COLO668 (cell line): ENCODE measurements around the gene ADAM22.

ENCODE experiments used
- DNase-seq: peaks from one replicate; lab custom pipeline; 2025; ENCODE audit not compliant: unreplicated experiment; lab: John Stamatoyannopoulos, UW

Gene ADAM22

DNA sequence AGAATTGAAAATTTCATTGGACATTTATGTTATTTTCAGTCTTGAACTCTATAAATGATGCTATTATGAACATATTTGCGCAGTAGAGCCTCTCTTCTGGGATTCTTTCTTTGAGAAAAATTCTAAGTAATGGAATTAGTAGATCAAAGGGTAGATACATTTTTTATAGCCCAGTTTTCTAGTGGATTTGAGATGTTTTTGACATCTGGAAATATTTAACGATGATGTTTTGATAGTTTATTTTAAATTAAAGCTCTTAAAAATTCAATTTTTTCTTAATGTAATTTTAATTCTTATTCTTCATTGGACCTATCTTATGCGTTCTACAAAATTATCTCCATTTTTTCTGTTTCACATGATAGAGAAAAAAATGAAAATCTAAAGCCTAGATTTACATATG, 103.0 kb downstream of the ADAM22 start:
- no peak for DNase-seq

DNA sequence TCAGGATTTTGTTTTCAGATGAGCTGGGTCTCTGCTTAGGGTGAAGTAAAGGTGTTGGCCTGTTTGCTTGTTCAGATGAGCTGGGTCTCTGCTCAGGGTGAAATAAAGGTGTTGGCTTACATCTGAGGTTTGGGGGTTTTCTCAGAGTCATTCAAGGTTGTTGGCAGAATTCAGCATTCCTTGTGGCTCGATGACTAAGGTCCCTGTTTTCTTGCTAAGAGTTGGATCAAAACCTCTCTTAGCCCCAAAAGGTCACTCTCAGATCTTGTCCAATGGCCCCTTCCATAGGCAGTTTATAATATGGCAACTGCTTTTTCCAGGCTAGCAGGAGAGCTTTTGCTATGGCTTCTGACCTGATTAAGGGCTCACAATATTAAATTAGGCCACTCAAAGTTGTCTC, 106.6 kb downstream of the ADAM22 start:
- no peak for DNase-seq

DNA sequence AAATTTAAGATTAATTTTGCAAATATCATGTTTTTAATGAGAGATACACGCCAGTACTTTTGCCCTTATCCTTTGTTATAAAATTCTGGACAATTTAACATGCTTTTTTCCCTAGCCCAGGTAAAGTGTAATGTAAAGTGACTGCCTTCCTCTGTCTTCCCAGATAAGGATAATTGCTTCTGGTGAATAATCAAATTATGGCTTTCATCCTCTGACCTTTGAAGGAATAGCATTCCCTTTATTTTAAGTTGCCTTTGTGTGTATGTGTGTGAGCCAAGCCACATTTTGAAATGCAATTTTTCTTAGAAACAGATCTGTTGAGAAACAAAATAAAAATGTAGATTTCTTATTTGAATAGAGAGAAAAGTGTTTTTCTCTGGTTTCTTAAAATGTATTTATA, 107.5 kb downstream of the ADAM22 start:
- DNase-seq, result no peak

DNA sequence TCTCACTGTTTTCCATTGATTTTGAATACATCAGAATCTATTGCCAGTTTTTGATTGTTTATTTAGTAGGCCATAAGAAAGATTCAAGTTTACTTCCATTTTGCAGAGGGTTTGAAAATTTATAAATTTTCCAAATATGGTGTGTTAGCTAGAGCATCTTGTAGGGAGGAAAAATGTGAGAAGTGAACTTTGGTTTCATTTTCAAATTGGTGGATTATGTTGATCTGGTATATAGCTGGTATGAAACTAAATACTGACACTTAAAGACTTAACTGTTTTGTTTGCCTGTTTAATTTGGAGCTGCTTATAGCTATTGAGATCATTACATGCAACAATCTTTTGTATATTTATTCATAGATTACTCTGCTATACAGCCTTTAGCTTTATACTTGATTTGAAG, 108.1 kb downstream of the ADAM22 start:
- no peak for DNase-seq

DNA sequence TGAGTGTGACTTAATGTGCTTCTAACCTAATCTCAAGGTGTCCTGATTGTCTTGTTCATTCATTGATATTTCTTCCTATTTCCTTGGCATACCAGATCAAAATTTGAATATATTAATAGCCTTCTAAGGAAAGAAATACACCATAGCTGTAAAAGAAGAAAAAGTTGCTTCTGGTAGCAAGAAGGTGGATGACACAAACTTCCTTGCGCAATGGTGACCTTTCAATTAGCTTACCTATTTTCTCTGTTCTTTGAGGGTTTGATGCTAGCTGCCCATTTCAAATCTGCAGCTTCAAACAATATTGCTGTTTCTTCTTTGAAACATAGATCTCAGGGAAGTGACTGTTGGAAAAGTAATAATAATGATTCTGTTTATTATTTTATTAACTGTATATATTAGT, 108.8 kb downstream of the ADAM22 start:
- no peak for DNase-seq

DNA sequence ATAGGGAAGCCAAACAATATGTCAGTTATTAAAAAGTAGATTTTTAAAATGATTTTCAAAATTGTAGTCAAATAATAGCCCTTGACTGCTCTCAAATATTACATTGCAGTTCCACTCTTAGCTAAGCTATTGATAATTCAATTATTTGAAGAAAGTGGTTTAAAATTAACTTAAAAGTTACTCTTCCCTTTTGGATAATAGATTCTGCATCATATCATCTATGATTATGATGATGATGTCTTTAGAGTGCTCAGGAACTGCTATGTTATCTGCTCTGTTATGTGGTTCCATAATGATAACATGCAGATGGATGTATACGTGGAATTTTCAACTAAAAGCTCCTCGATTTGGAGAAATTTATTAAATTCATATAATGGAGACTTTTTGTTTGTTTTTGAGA, 110.0 kb downstream of the ADAM22 start:
- no peak for DNase-seq

DNA sequence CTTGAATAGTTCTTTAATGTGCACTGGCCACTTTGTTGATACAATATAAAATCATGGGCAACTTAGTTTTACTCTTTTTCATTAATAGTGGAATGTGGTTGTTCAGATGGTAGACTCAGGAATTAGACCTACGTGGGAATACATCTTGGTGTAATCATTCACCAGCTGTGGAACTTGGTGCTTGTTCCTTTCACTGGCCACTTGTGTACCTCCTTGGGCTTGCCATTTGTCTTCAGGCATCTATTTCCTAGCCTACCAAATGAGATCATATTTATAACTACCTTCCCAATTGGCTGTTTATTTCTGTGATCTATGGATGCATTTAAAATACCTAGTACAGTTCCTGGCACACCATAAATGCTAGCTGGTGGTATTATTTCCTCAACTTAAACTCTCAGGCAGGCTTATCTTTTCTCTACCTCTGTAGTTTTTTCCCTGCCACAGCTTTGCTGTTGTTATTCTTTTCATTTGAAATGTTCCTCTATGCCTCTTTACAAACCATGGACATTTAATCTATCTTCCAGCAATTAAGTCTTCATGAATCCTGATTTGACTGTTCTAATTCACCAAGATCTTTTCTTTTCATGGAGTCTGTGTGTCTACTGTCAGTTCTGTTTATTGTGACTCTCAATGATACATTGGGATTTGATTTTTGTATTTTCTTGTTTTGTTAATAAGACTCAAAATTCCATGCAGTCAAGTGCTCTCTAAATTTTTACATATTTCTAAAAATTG, 113.0 kb downstream of the ADAM22 start:
- no peak for DNase-seq

DNA sequence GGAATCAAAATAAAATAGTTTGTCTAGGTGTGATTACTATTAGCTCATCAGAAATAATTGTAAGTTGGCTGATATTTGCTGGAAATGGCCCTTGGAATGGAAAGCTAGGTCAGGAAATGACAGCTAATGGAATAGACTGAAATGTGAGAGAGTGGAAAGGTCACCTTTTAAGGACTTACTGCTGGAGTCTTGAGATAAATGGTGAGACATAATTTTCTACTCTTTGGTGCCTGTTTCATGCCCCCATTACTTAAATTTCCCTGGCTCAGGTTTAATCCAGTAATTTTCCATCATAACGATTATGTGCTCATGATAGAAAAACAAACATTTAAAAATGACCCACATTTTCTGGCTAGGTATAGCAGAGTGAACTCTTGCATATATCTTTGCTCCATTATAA, 123.6 kb downstream of the ADAM22 start:
- DNase-seq, result no peak

DNA sequence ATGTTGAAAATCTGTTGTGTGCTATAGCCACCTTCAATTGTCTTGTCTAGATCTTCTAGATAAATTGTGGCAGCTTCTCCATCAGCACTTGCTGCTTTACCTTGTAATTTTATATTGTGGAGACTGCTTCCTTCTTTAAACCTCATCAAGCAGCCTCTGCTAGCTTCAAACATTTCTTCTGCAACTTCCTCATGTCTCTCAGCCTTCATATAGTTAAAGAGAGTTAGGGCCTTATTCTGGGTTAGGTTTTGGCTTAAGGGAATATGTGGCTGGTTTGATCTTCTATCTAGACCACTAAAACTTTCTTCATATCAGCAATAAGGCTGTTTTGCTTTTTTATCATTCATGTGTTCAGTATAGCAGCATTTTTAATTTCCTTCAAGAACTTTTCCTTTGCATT, 128.2 kb downstream of the ADAM22 start:
- no peak for DNase-seq

DNA sequence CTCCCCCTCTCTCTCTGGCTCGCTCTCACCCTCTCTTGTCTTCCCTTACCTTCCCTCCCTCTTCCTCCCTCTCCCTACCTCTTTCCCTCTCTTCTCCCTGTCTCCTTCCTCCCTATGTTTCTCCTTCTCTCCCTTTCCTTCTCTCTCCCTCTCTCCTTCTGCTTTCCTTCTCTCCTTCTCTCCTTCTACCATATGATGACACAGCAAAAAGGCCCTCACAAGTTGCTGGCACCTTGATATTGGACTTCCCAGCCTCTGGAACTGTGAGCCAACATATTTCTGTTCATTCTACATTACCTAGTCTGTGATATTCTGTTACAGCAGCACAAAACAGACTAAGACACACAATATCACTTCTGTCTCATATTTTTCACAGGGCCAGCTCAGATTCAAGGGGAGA, 135.0 kb downstream of the ADAM22 start:
- no peak for DNase-seq

DNA sequence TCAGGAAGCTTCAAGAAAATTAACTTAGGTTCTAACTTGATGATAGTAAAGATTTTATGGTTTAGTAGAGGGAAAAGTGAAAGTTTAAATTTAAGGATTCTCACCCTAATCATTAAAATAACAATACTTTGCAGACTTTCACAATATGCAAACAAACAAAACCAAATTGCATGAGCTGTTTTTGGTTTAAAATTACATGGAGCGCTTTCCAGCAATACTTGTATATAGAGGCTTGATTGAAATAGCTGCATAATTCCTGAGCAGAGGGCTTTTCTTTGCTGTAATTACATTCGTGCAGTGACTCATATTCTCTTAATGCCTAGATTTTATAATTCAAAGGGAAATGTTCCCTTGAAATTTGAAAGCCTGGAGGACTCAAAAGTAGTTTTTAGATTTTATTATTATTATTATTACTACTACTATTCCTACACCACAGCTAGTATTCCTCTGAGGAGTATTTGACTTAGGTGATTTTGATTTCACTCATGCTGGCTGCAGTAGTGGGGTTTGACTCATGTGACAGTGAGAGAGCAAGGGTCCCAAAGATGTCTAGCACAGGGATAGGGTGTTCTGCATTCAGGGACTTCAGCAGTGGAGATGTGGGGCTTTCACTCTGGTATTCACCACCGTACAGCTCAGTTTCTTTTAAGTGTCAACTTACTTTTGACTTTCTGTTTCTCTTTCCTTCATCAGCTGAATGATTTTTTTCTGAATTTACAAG, 138.1 kb downstream of the ADAM22 start:
- no peak for DNase-seq

DNA sequence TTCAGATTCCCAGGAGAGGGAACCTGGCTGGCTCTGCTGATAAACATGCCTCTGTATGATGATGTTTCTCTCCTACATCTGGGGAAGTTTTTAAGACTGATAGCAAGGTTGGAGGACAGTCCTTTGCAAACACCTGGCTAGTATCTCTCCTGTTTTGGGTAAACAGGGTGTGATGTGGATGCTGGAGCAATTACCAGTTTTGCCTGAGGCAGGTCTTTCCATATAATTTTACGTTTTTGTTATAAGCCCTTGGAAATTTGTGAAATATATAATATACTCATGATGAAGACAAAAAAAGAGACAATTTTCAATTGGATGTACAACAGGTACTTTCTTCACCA, 138.6 kb downstream of the ADAM22 start:
- DNase-seq, result no peak

DNA sequence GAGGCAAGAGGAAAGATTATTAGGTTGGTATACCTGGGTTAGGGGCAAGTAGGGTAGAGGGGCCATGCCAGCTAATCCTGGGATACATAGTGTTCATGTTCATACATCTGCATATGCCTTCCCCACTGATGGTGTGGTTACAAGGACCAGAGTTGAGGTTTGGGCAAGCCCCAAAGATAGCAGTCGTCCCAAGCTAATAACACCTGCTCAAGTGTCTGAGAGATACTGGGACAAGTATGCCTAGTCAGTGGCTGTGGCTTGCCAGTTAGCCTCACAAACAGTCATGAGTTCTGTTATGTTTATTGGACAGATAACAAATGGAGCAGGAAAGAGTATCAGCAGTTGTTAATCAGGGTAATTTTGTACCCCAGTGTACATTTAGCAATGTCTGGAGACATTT, 139.6 kb downstream of the ADAM22 start:
- DNase-seq, result no peak

DNA sequence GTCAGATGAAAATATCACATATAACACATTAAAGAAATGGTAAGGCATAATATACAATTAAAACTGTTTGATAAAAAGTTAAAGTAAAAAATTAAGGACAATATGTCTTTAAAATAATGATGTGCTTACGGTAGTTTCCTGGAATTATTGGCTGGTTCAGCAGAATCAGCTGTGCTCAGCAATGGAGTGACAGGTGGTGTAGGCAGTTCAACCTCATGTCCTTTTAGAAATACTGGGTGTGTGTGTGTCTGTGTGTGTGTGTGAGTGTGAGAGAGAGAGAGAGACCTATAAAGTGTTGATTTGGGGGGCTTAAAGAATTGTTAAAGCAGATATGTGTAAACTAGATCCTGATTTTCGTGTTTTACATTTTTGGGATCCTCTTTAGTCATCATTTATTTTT, 141.2 kb downstream of the ADAM22 start:
- no peak for DNase-seq

DNA sequence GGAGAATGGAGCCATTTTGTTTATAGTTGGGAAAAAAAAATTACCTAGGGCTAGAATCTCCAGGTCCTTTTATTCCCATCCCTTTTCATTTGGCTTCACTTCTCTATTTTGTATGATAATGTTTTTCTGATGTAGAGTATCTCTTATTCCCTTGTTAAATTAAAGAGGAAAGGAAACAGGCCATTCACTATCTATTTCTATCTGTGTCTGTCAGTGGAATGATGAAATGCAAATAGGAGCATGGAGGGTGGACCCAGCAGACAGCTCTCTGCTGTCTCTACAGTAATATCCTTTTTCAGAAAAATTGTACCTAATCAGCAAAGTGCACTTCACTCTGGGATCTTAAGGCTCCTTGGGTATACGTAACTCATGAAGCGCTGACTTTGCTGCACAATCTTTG, 149.8 kb downstream of the ADAM22 start:
- DNase-seq, result no peak

DNA sequence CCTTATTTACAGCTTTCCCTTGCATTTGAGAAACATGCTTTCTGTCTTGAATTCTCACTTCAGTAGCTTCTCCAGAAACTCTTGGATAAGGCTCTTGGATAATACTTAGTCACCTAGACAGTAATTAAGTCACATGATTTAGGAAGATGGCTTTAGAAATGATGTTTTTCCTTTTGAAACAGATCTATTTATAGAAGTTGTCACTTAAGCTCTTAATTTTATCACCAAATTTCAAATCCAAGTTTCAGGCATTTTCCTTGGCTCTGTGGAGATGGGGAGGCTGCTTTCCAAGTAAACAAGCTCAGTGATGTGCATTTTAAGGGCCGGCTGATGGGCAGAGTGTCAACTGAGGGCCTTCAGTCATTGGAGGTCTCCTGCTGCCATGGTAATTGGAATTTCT, 155.5 kb downstream of the ADAM22 start:
- no peak for DNase-seq

DNA sequence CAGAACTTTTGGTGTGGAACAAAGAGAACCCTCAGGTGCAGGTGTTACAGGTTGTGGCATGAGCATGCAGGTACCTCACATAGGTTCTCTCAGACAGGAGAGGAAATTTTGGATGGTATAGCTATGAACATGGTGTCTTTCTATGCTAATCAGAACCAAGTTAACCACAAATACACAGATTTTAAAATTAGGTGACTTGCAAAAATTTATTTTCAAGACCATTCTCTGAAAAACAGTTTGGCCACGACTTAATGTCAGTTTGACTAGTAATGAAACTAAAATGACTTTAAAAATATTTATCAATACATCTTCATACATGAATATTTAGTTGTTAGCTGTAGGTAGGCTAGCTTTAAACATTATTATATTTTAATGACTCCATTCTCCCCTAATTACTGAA, 156.2 kb downstream of the ADAM22 start:
- no peak for DNase-seq

DNA sequence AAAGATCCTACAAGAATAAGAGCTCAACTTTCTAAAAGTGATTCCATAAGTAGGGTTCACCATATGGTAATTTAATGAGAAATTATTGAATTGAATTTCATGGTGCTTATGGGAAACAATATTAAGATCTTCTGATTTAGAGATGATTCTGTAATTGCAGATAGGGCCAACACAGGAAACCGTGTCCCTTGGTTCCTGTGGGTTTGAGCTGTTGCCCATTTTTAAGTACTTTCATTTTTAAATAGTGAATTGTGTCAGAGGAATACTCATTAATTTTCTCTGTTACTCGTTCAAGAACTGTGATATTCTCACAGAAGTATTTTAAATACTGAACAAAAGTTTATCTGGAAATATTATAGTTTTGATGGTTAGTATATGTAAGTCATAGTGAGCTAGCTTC, 156.6 kb downstream of the ADAM22 start:
- DNase-seq, result no peak

DNA sequence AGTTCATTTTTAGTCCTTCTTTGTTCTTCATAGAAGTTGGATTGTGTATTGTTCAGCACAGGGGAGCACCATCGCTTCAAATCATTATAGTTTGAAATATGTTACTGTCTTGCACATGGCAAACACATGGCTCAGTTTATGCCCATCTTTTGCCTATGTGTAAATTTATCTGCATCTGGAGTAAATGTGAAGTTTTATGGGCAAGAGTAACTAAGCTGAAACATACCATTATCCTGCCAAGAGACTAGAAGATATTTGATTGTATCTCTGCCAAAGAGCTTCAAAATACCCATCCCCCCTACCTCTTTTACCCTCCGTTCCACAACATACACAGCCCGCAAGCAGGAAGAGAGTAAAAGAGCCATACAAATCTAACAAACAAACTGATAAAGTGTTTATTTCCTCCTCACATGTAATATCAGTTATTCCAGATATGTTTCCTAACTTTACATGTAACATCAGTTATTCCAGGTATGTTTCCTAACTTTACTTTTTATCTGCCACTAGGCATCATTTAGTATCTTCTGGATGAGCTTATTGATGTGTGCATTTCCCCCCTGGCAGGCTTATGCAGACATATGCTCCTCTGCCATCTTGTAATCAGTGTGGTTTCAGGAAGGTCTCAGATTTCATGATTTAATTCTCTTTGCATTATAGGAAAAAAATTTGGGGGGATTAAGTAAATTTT, 158.1 kb downstream of the ADAM22 start:
- no peak for DNase-seq

DNA sequence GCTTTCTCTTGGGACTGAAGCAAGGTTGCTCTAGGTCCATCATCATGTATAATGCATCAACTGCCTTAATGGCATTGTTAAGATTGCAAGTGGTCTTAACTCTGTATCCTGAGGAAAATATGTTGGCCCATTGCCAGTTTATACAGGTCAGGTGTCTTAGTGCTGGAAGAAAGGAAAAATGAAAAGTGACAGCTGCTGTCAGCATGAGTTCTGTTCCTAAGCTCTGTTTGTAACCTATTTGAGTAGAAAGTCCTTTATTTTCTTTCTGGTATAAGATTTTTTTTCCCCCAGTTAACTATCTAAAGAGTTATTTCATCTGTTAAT, 158.6 kb downstream of the ADAM22 start:
- DNase-seq, result no peak

DNA sequence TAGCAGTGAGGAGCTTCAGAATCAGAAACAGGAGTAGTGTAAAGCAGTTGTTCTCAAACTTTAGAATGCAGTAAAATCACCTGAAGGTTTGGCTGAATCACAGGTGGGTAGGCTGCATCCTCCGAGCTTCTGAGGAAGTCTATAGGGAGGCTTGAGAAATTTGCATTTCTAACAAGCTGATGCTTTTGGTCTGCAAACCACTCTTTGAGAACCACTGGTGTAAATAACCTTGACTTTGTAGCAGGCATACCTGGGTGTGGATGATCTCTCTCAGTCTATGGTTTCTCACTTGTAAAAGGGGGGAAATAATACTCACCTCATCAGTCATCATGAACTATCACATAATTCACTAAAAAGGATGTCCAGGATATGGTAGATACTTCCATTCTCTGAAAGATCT, 167.7 kb downstream of the ADAM22 start:
- DNase-seq, result no peak

DNA sequence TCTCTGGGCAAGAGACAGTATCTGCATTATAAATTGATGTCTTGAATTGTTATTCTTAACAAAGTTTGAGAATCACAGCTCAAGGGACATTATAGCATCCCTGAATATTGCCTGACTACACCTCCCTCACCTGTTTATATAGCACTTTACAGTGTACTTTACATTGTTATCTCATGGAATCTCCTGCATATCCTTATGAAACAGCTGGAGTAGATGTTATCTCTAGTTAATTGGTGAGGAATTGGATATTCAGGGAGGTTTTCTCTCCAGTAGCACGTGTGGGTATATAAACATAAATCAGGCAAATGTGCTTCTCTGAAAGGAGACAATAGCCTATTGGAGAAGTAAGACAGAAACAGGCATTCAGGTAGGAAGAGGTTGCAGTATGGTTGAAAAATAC, 168.6 kb downstream of the ADAM22 start:
- DNase-seq, result no peak

DNA sequence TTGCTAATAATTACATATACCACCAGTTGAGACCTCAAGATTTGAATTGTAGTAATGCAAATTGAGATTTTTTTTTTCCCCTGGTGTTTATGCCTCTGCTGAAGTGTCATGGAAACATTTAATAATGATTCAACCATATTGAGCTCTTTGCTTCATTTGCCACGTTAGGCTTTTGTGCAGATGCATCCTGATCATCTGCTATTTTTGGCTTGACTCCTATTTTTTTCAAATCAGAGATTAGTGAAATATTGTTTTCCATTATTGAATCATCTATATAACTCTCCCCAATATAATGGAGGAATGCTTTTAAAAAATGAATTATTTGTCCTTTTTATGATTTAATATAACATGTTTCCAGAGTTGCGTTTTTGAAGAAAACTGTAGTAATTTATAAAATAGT, 170.7 kb downstream of the ADAM22 start:
- DNase-seq, result no peak
